ENCODE data around the gene GLIPR2. TPM values are rescaled to one million over a fixed set of nuclear protein-coding genes. Genes with fewer than 3 reads are reported as not detected.

Gene GLIPR2
- total RNA-seq, 1 experiment from 2014 or later = 10.1 TPM

- peak; percentile 31 for DNase-seq (ENCODE audit: low read depth)
These were observed 55.7 kb downstream of the GLIPR2 start for GRCh38 chr9:36192196-36192595.

GRCh38 chr9:36193023-36193422, 56.5 kb downstream of the GLIPR2 start:
- no peak for DNase-seq (ENCODE audit: low read depth)

- DNase-seq (ENCODE audit: low read depth) = no peak
These were observed 57.9 kb downstream of the GLIPR2 start for GRCh38 chr9:36194326-36195000.

- DNase-seq (ENCODE audit: low read depth) = peak; percentile 31
These were observed 68.5 kb downstream of the GLIPR2 start for GRCh38 chr9:36204906-36205547.

- peak; percentile 56 for DNase-seq (ENCODE audit: low read depth)
These were observed 70.5 kb downstream of the GLIPR2 start for GRCh38 chr9:36207016-36207415.

GRCh38 chr9:36207546-36208012, 71.0 kb downstream of the GLIPR2 start:
- peak; percentile 40 for DNase-seq (ENCODE audit: low read depth)

- DNase-seq (ENCODE audit: low read depth) = no peak
These were observed 72.2 kb downstream of the GLIPR2 start for GRCh38 chr9:36208521-36209253.

- no peak for DNase-seq (ENCODE audit: low read depth)
These were observed 74.2 kb downstream of the GLIPR2 start for GRCh38 chr9:36210722-36211121.

- DNase-seq (ENCODE audit: low read depth) = no peak
These were observed 75.0 kb downstream of the GLIPR2 start for GRCh38 chr9:36211510-36211909.

GRCh38 chr9:36213387-36213786, 76.9 kb downstream of the GLIPR2 start:
- no peak for DNase-seq (ENCODE audit: low read depth)

Other genes with a start within 250 kb of the GLIPR2 start
- gene HRCT1, start 230.5 kb upstream of the GLIPR2 start, total RNA-seq (2014; rRNA removed; shearing (Covaris generic)) = 1.6 and 3.1 TPM in 2 replicates
- gene SPAAR, start 227.2 kb upstream of the GLIPR2 start, total RNA-seq (2014; rRNA removed; shearing (Covaris generic)) = not detected in 2 replicates
- gene OR2S2, start 178.6 kb upstream of the GLIPR2 start, total RNA-seq (2014; rRNA removed; shearing (Covaris generic)) = not detected in 2 replicates
- gene RECK, start 99.8 kb upstream of the GLIPR2 start, total RNA-seq (2014; rRNA removed; shearing (Covaris generic)) = 10.9 and 23.7 TPM in 2 replicates
- gene CCIN, start 32.7 kb downstream of the GLIPR2 start, total RNA-seq (2014; rRNA removed; shearing (Covaris generic)) = 0.42 TPM in 1 of 2 replicates, not detected in the other
- 432 and 496 TPM in 2 replicates for gene CLTA, start 54.2 kb downstream of the GLIPR2 start, total RNA-seq (2014; rRNA removed; shearing (Covaris generic))
- 38.0 and 50.0 TPM in 2 replicates for gene GNE, start 121.7 kb downstream of the GLIPR2 start, total RNA-seq (2014; rRNA removed; shearing (Covaris generic))

Measured in M059J (cell line).